ENCODE measurements around the gene PERM1.

DNA sequence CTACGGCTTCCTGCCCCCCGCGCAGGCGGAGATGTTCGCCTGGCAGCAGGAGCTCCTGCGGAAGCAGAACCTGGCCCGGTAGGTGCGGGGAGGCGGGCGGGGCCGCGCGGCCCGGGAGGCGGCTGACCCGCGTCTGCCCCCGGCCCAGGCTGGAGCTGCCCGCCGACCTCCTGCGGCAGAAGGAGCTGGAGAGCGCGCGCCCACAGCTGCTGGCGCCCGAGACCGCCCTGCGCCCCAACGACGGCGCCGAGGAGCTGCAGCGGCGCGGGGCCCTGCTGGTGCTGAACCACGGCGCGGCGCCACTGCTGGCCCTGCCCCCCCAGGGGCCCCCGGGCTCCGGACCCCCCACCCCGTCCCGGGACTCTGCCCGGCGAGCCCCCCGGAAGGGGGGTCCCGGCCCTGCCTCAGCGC is 39.5 kb downstream of the PERM1 start:
- TF ChIP-seq, protein P1, sequence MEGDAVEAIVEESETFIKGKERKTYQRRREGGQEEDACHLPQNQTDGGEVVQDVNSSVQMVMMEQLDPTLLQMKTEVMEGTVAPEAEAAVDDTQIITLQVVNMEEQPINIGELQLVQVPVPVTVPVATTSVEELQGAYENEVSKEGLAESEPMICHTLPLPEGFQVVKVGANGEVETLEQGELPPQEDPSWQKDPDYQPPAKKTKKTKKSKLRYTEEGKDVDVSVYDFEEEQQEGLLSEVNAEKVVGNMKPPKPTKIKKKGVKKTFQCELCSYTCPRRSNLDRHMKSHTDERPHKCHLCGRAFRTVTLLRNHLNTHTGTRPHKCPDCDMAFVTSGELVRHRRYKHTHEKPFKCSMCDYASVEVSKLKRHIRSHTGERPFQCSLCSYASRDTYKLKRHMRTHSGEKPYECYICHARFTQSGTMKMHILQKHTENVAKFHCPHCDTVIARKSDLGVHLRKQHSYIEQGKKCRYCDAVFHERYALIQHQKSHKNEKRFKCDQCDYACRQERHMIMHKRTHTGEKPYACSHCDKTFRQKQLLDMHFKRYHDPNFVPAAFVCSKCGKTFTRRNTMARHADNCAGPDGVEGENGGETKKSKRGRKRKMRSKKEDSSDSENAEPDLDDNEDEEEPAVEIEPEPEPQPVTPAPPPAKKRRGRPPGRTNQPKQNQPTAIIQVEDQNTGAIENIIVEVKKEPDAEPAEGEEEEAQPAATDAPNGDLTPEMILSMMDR (IDR thresholded peaks at IDR 0.05; ENCODE audit: low read length), result no peak
- TF ChIP-seq EZH2 (IDR thresholded peaks at IDR 0.05; ENCODE audit: borderline replicate concordance, low read length), result no peak

Data from OCI-LY1 (cell line).